ENCODE data around the gene SCG5.

Gene SCG5

DNA sequence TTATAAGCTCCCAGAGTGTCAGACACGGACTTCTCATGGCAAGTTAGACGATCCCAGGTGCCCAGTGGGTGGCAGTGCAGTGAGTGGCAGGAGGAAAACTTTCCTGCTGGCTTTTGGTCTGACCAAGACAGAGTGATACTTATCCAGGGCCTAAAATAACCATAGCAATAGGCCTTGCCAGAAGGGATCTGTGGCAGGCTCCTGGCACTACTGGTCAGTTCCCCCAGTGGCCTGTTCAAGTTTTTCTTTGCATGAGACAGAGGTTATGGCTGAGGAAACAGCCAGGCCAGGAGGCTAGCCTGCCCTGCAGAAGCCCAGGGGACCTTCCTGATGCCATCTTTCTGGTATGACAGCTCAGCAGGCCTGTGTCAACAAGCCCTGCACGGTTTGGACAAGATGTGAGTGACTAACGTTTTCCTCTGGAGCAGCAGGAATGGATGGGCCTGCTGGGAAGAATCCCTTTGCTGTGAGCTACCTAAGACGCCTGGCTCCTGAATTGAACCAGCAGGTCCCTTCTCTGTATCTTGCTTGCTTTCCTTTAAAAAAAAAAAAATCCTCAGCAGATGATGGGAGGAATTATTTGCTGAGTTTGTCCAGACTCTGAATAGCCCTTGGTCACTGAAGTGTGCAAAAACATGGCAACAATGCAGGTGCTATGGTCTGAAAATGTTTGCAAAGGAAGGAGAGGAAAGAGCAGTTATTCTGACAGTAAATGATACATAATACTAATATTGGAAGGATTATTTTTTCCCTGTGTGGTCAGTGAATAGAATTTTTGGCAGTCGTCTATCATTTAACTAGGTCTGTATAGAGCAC lies 18.0 kb downstream of the SCG5 start:
- DNase-seq, result no peak

DNA sequence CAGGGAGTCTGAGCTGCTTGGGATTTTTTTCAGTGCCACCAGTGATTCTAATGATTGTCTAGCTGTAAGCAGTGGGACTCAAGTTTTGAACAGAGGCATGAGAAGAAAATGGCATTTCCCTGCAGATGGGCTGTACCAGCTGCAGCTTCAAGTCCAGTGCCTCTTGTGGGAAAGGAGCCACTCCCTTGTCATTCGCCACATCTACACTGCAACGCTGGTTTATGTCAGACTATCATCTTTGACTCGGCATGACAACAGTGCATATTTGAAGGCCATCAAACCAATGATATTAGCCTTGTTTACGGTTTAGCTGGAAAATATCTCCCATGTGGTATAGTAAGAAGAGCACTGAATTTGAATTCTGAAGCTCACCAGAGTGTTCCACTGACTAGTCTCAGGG lies 22.2 kb downstream of the SCG5 start:
- DNase-seq, result no peak

DNA sequence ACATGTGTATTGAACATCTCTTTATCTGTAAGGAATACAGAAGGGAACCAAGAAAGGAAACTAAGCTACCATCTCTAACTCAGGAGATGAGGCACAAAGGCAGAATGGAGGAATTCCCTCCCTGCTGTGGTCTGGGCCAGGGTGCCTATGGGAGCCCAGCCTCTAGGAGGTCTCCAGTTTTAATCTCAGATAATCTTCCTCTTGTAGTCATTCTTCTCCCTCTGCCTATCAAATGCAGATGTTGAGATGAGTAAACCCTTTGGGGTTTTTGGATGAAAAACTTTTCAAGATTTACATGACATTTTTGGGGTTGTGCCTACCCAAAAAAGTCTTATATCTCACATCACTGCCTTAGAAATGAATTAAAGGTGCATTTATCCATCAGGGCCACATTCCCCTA lies 23.3 kb downstream of the SCG5 start:
- no peak for DNase-seq

DNA sequence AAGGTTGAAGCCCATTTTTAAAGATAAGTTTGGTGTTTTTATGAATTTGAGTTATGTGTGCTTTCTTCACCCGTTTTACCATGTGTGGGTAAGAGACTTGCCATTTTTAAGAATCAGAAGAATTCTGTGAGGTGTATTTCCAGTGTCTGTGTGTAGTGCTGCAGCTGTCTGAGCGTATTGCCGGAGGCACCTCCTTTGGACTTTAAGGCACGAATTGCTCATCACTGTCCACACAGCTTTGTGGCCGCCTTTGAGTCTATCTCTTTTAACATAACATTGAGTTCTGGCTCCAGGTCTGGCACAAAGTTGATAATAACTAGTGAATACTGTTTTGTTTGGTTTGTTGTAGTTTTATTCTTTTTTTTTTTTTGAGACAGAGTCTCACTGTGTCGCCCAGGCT lies 25.8 kb downstream of the SCG5 start:
- DNase-seq, result no peak

DNA sequence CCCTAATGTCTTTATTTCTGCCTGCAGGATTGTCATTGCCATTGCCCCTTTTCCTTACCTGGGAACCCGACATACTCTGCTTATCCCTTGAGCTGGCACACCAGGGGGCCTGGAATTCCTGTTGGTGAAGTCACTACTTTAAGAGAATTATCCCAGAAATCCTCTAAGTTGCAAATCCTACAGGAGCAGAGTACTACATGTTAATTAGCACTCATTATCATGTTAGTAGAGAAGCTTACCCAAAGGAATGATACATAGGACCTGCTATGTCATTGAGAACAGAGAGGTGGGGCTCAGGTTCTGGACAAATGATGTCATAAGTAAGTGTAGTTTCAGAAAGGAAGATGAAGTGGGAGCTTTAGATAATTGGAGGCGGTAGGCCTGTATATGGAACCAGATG lies 27.4 kb downstream of the SCG5 start:
- no peak for DNase-seq

DNA sequence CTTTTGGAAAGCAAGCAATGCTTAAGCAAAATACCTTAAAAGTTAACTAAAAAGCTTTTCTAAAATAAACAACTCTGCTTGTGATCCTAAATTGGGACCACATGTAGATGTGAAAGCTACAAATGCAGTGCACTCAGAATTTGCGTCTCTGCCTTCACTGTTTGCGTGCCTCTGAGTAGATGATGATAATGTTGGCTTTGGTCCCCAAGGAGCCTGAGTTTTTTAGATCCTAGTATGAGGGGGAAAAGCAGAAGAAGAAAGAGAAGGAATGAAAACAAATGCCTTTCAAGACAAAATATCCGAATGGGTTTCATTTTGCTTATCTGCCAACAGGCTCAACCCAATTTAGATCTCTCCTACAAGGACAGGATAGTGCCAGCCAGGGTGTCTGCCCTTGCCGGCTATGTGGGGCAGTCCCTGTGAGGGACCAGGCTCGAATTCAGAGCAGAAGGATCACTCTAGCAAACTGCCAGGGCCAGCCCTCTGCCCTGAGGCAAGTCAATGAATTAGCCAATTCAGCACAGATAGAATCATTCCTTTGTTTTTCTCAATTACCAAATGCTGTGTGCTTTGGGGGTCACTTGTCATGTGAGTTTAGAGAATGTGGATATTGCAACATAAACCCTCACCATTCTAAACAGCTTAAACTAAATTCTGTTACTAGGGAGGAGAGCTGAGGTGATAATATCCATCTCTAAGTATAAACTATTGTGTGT lies 28.5 kb downstream of the SCG5 start:
- DNase-seq, result no peak

DNA sequence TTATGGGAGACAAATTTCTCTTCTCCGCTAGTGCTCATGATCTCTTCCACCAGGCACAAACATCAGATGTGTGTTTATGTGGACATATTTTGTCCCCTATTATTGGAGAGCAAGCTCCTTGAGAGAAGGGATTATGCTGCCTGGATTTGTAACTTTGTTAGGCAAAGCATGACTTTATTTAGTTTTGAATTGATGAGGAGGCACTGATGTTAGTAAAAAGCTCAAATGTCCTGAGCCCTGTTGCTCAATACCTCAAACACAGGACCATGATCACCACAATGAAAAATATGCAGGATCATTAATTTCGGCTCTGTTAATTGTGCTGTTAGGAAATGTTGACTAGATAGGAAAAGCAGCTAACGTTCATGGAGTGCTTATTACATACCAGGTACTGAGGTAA lies 29.1 kb downstream of the SCG5 start:
- DNase-seq, result no peak

DNA sequence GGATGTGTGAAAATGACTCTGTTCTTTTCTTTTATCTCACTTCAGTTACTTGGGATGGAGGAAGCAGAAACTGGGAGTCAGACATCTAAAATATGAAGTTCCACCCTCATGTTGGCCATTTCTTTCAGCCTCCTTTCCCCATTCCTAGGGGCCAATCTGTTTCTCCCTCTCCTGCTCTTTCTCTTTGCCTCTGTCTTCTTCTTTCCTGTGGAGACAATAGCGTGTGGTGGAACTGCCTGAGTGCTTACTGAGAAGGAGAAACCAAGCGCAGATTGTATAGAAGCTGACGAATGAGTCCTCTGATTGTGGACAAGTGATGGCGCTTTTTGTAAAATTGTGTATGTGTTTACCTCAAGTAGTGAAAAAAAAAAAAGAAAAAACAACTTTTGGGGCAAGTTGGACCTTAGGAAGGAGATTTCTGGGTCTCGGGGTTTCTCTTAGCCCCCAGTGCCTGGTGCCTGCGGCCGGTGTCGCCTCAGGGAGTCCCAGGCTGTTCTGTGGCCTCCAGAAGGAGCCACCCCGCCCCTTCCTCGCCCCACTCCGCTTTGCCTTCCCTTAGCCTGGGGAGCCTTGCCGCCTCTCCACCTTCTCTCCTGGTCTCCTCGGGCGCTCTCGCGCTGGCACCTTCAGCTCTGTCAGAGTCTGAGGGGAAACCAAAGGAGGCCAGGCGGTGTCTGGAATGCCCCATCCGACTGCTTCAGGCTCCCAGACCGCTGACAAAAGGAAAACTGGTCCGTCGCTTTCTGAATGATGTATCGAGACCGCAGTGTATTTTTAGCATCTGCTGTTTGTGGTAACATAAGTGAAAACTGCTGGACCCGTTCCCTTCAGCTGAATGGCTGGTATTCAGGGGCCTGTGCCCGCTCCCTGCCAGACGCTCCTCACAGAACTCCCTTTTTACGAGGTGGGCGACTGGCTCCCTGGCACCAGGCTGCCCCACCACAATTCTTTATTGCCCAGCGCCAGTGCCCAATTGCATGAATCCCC lies 30.1 kb downstream of the SCG5 start:
- no peak for DNase-seq

DNA sequence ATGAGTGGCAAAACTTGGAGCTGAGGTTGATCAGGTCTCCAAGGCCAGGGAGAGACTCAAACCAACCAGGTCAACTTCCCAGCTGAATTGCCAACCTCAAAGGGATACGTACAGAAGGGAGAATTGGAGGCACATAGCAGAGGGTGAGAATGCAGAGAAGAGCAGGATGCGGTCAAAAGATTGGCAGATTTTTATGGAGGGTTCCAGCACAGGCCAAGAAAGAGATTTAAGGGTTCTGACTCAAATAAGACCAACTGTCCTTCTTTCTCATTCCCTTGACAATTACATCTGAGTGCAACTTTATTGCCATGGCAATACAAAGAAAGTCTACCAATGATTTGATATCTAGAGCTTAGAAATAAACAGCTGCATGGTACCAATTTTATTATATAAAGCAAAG lies 33.2 kb downstream of the SCG5 start:
- DNase-seq, result no peak

DNA sequence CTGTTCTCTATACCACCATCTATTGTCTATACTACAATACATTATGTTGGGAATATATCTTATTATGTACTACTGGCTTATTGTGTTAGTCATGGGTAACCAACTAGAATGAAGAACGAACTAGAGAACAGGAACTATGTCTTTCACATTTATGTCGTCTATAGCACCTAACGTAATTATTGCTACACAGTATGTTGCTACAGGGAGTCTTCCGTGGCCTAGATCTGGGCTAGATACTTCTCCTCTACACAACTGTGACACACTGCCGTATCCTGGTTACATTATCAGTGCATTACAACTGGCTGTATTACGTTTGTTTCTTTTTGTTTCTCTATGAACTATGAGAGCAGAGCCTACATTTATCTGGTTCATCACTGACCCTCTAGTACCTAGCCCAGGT lies 34.0 kb downstream of the SCG5 start:
- no peak for DNase-seq

DNA sequence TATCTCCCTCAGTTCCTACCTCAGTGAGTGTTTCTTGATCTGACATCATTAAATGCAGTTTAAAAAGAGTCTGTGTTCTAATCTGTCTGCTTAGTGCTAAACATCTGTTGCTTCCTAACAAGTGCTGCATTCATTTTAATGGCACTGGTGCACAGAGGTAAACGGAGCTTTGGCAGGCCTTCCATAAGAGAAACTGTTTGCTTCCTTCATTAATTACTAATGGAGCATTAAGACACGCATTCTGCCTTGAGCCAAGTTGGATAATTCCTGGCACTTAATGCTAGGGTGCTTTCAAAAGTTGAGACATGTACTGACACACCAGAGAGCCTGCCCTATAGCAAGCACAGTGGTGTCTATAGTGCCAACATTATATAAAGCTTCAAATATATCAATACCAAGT lies 34.7 kb downstream of the SCG5 start:
- no peak for DNase-seq

DNA sequence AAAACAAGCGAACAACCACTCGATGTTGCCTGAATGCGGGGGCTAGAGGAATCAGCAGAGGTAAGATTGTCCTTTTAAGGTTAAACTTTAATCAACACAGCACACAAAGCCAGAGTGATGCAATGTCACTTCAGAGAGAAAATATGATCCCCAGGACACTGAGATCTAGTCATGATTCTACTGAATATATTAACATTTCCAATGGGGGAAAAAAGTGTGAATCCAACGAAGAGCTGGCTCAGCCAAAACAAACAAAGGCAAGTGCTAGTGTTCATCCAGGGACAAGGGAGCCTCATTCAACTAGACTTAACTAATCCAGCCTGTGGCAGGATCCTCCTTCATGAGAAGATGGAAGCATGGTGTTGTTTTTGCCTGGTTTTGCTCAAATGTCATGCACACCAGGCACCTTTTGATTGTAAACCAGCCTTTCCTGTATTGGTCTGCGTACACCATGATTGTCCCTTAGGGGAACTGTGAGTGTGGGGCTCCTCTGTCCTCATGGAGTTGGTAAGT lies 35.8 kb downstream of the SCG5 start:
- no peak for DNase-seq

DNA sequence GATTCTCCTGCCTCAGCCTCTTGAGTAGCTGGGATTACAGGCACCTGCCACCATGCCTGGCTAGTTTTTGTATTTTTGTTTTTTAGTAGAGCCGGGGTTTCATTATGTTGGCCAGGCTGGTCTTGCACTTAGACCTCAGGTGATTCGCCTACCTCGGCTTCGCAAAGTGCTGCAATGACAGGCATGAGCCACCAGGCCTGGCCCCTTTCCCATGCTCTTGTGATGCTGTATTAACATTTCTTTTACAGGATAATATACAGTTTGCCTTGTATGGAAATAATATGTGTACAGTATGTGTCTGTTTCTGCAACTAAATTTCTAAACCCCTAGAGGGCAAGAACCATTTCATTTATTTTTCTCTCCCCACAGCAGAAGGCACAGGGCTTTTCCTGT lies 37.8 kb downstream of the SCG5 start:
- no peak for DNase-seq

DNA sequence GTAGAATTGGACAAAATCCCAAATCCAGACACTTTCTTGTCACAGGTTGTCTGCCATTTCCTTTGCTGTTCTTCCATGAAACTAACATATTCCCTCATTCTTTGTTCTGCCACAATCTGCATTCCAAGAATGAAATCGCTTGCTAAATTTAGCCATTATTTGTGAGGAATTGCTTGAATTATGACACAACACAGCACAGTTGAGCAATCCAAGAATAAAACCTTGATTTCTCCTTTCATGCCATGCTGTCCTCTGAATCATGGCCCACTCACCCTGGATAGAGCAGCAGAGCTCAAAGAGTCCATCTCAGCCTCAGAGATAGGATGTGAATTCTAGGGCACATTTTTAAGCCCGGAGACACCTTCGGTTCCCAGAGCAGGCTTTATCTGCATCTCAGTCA lies 41.1 kb downstream of the SCG5 start:
- no peak for DNase-seq

DNA sequence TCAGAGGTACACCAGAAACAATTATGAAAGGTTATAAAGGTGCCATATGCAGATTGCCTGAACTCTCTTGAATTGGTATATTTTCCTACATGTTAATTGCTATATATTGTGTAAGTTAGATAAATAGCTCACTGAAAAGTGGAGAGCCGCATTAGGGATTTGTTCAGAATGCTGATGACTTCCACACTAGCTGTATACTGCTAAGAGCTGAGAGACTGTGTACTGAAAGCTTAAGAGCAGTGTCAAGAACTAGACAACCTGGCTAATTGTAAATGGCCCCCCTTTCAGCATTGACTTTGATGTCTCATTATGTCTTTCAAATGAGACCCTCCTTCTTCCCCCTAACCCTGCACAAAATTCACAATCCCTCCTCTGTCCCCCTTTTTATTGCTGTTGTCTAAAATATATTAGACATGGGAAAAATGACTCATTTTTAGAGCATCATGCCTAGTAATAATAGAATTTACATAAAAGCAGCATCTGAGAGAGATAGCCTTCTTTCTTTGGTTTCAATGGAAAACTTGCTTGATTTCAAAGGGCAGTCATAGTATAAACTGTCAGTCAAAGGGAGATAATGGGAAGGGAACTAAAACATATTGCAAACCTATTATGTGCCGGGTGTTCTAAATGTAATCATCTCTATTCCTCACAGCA lies 41.6 kb downstream of the SCG5 start:
- no peak for DNase-seq

DNA sequence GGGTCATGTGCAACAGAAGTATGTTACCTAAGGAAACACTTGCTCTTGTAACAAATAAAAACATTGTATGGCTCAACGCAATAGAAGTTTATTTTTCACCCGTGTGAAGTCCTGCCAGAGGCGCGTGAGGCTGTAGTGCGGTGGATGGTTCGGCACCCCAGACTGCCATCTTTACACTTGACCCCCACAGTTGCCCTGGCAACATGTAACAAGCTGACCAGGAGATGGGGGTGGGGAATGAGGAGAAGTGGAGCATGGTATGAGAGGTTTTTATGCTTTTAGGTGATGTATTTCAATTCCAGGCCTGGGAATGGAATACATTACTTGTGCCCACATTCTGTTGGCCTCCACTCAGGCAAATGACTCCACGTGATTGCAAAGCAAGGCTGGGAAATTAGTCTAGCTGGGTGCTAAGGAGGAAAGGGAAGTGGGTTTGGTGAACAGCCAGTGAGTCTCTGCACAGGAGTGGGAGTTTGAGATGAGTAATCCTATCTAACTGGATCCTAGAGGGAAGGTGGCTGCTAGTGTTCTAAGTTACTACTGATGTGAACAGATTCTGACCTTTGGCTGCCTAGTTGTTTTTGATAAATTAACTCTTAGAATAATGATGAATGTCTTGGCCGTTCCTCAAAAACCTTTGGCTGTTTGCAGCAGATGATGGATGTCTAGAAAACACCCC lies 42.5 kb downstream of the SCG5 start:
- peak; percentile 11 for DNase-seq

DNA sequence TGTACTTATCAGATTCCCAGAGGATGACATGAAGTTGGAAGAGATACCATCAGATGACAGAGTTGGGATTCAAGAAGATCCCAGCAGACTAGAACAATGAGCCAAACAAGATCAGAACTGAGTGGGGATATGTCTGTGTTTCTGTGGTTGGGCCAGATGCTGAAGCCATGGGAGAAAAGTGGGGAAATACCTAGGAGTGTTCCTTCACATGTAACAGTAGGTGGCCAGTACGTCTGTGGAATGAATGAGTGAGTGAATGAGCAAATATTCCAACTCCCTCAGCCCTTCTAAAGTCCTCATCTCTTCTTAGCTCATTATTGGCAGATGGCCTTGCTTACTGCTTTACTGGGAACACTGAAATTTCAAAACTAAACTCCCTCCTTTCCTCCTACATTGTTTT lies 44.1 kb downstream of the SCG5 start:
- no peak for DNase-seq

DNA sequence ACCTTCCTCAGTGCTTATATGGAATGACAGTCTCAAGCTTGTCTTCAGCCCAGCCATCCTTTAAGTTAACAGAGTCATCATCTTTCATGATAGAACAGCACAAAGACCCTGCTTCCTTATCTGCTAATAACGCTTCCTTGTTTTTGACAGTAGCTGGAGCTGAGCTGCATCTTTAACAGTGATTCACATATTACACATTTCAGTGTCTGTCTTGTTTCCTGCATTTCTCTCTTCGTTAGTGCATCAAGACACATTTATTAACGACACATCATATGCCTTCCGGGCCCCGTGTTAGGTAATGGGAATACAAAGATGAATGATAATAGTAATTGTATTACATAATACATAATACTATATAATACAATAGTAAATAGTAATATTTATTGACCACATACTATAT lies 46.0 kb downstream of the SCG5 start:
- no peak for DNase-seq

DNA sequence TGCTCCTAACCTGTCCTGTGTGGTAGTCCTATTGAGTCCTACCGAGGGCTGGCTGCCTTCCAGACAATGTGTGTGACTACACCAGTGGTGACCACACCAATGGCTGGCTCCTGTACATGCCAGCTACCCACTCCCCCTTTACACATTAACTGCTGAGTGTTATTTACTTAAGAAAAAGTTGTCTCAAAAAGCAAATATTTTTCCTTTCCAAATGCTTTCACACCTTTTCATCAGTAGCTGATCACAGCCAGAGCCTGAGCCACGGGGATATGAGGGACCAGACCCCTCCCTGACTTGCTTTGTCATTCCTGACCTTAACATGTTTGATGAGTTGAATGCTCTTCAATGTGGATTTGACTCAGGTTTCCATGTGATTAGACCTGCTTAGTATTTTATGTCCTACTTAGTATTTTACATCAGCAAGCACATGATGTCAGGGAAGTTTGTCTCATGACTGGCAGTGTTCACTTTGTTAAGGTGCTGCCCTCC lies 46.7 kb downstream of the SCG5 start:
- DNase-seq, result no peak

DNA sequence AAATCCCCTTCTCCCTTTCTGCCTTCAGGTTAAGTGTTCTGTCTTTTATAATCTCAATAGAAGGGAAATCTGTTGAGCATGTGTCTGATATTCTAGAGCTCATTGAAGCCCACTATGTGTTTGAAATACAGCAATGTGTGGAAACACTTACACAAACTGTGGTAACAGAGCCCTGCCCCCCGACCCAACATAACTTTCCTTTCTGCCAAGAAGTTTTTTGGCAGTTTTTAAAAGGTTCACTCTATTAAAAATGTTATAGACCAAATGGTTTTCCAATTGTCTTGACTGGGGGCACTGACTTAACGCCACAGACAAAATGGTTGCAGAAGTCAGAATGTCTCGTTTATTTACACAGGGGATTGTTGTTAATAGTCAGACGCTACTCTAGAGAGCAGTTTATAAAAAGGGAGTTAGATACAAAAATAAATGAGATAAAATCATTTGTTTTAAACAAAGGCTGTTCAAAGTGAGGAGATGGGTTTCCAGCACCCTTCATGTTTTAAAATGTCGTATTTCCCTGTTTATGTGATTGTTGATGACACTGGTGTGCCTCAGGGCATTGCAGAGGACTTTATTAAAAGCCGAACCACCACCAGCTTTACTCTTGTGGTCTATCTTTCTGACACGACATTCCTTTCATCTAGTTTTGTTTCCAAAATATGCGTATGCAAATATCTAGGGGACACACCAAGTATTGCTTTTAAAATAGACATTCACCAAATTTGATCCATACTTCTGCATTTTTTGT lies 49.6 kb downstream of the SCG5 start:
- DNase-seq, result no peak

DNA sequence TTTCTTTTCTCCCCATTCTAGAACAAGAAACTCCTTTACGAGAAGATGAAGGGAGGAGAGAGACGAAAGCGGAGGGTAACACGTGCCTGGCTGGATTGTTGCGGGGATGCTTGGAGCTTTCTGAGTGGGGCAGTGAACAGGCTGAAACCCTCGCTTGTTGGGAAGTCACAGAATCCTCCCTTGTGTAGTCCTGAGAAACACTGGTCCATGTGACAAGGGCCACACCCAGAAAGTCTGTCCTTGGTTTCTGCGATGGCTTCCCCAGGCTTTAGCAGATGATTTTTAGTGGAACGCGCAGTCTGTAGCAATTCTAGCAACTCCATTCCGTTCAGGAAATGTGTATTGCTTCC lies 50.2 kb downstream of the SCG5 start:
- no peak for DNase-seq
